Measurements from ENCODE around the gene BST1.

DNA sequence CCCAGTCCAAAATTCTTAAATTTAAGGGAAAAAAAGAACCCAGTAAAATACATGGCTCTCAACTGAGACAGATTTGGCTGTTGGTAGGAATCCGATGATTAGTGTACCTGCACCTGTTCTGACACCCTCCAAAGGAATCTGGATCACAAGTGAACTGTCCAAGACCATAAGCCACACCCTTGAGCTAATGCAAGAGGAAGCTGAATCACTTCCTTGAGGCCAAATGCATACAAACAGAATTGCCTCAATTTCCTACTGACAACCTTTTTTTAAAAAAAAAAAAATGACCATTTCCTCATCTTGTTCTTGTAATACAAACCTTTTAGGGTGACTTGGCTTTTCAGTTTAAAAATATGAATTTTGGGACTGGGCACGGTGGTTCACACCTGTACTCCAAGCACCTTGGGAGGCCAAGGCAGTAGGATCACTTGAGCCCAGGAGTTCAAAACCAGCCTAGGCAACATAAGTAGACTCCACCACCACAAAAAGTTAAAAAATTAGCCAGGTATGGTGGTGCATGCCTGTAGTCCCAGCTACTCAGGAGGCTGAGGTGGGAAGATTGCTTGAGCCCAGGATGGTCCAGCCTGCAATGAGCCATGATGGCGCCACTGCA, 37.0 kb upstream of the BST1 start:
- TF ChIP-seq, protein P1, sequence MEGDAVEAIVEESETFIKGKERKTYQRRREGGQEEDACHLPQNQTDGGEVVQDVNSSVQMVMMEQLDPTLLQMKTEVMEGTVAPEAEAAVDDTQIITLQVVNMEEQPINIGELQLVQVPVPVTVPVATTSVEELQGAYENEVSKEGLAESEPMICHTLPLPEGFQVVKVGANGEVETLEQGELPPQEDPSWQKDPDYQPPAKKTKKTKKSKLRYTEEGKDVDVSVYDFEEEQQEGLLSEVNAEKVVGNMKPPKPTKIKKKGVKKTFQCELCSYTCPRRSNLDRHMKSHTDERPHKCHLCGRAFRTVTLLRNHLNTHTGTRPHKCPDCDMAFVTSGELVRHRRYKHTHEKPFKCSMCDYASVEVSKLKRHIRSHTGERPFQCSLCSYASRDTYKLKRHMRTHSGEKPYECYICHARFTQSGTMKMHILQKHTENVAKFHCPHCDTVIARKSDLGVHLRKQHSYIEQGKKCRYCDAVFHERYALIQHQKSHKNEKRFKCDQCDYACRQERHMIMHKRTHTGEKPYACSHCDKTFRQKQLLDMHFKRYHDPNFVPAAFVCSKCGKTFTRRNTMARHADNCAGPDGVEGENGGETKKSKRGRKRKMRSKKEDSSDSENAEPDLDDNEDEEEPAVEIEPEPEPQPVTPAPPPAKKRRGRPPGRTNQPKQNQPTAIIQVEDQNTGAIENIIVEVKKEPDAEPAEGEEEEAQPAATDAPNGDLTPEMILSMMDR (IDR thresholded peaks at IDR 0.05): no peak
- no peak for TF ChIP-seq POLR2A (IDR thresholded peaks at IDR 0.05)
